HEK293 (cell line): ENCODE data around the gene LGI4.

Experiments used
- GLIS1 ChIP-seq: fragments of 450-650 bp; formaldehyde crosslinking; IDR thresholded peaks from 2 replicates; pipeline ENCODE4 v1.5.1; 2016; ENCODE audit warnings: missing biosample characterization, missing genetic modification characterization
- MZF1 ChIP-seq: fragments of 450-650 bp; formaldehyde crosslinking; IDR thresholded peaks from 2 replicates; pipeline ENCODE4 v1.5.1; 2017; ENCODE audit warnings: missing biosample characterization, missing genetic modification characterization, borderline replicate concordance
- SALL2 ChIP-seq: fragments of 450-650 bp; formaldehyde crosslinking; IDR thresholded peaks from 2 replicates; pipeline ENCODE4 v1.5.0; 2017; ENCODE audit warnings: missing biosample characterization, mild to moderate bottlenecking, missing genetic modification characterization, borderline replicate concordance
- SP3 ChIP-seq: fragments of 450-650 bp; formaldehyde crosslinking; IDR thresholded peaks from 2 replicates; pipeline ENCODE4 v1.5.1; 2016; ENCODE audit warnings: missing biosample characterization, missing genetic modification characterization
- ZBTB20 ChIP-seq: fragments of 450-650 bp; formaldehyde crosslinking; IDR thresholded peaks from 2 replicates; pipeline ENCODE4 v1.5.1; 2016; ENCODE audit warnings: missing biosample characterization, missing genetic modification characterization
- ZBTB48 ChIP-seq: fragments of 450-650 bp; formaldehyde crosslinking; IDR thresholded peaks from 2 replicates; pipeline ENCODE4 v1.5.1; 2016; ENCODE audit warnings: missing biosample characterization, missing genetic modification characterization
- ZBTB8A ChIP-seq: fragments of 450-650 bp; formaldehyde crosslinking; IDR thresholded peaks from 2 replicates; pipeline ENCODE4 v1.5.1; 2016; ENCODE audit warnings: missing biosample characterization, missing genetic modification characterization
- ZFP37 ChIP-seq: fragments of 450-650 bp; formaldehyde crosslinking; IDR thresholded peaks from 2 replicates; pipeline ENCODE4 v1.5.1; 2016; ENCODE audit warnings: missing biosample characterization, missing genetic modification characterization
- ZNF114 ChIP-seq: fragments of 450-650 bp; formaldehyde crosslinking; IDR thresholded peaks from 2 replicates; pipeline ENCODE4 v1.5.0; 2017; ENCODE audit warnings: missing biosample characterization, missing genetic modification characterization
- ZNF121 ChIP-seq: fragments of 450-650 bp; formaldehyde crosslinking; IDR thresholded peaks from 2 replicates; pipeline ENCODE4 v1.5.1; 2016; ENCODE audit warnings: missing biosample characterization, missing genetic modification characterization
- ZNF133 ChIP-seq: fragments of 450-650 bp; formaldehyde crosslinking; IDR thresholded peaks from 2 replicates; pipeline ENCODE4 v1.5.1; 2016; ENCODE audit warnings: missing biosample characterization, missing genetic modification characterization
- ZNF2 ChIP-seq: fragments of 450-650 bp; formaldehyde crosslinking; IDR thresholded peaks from 2 replicates; pipeline ENCODE4 v1.5.1; 2016; ENCODE audit warnings: missing biosample characterization, missing genetic modification characterization
- ZNF280C ChIP-seq: fragments of 450-650 bp; formaldehyde crosslinking; IDR thresholded peaks from 2 replicates; pipeline ENCODE4 v1.5.1; 2016; ENCODE audit warnings: missing biosample characterization, missing genetic modification characterization
- ZNF280D ChIP-seq: fragments of 450-650 bp; formaldehyde crosslinking; IDR thresholded peaks from 2 replicates; pipeline ENCODE4 v1.5.1; 2016; ENCODE audit warnings: missing biosample characterization, missing genetic modification characterization
- ZNF341 ChIP-seq: fragments of 450-650 bp; formaldehyde crosslinking; IDR thresholded peaks from 2 replicates; pipeline ENCODE4; 2016; ENCODE audit warnings: low read depth, missing biosample characterization, missing genetic modification characterization
- ZNF350 ChIP-seq: fragments of 450-650 bp; formaldehyde crosslinking; IDR thresholded peaks from 2 replicates; pipeline ENCODE4 v1.5.0; 2017; ENCODE audit warnings: missing biosample characterization, mild to moderate bottlenecking, missing genetic modification characterization
- ZNF48 ChIP-seq: fragments of 450-650 bp; formaldehyde crosslinking; IDR thresholded peaks from 2 replicates; pipeline ENCODE4 v1.5.1; 2016; ENCODE audit warnings: missing biosample characterization, missing genetic modification characterization
- ZNF548 ChIP-seq: fragments of 450-650 bp; formaldehyde crosslinking; IDR thresholded peaks from 2 replicates; pipeline ENCODE4 v1.5.1; 2016; ENCODE audit warnings: missing biosample characterization, missing genetic modification characterization
- ZNF561 ChIP-seq: fragments of 450-650 bp; IDR thresholded peaks from 2 replicates; pipeline ENCODE4 v1.5.1; 2018; ENCODE audit warnings: missing biosample characterization, missing genetic modification characterization, borderline replicate concordance
- ZNF610 ChIP-seq: fragments of 450-650 bp; formaldehyde crosslinking; IDR thresholded peaks from 2 replicates; pipeline ENCODE4 v1.5.1; 2016; ENCODE audit warnings: missing biosample characterization, missing genetic modification characterization, borderline replicate concordance
- ZNF629 ChIP-seq: fragments of 450-650 bp; formaldehyde crosslinking; IDR thresholded peaks from 2 replicates; pipeline ENCODE4 v1.5.1; 2017; ENCODE audit warnings: missing biosample characterization, missing genetic modification characterization
- ZNF660 ChIP-seq: fragments of 450-650 bp; IDR thresholded peaks from 2 replicates; pipeline ENCODE4 v1.5.1; 2018; ENCODE audit warnings: missing biosample characterization, mild to moderate bottlenecking, missing genetic modification characterization
- ZNF704 ChIP-seq: fragments of 450-650 bp; formaldehyde crosslinking; IDR thresholded peaks from 2 replicates; pipeline ENCODE4 v1.5.1; 2016; ENCODE audit warnings: missing biosample characterization, missing genetic modification characterization
- ZSCAN23 ChIP-seq: fragments of 450-650 bp; formaldehyde crosslinking; IDR thresholded peaks from 2 replicates; pipeline ENCODE4 v1.5.1; 2016; ENCODE audit warnings: missing biosample characterization, missing genetic modification characterization
- ZSCAN30 ChIP-seq: fragments of 450-650 bp; IDR thresholded peaks from 2 replicates; pipeline ENCODE4 v1.5.1; 2018; ENCODE audit warnings: missing biosample characterization, mild to moderate bottlenecking, missing genetic modification characterization, moderate library complexity
- ZXDB ChIP-seq: fragments of 450-650 bp; formaldehyde crosslinking; IDR thresholded peaks from 2 replicates; pipeline ENCODE4 v1.5.1; 2016; ENCODE audit warnings: missing biosample characterization, missing genetic modification characterization
- TF ChIP-seq, protein P1 (sequence below): fragments of 450-650 bp; formaldehyde crosslinking; IDR thresholded peaks from 2 replicates; pipeline ENCODE4 v1.5.1; 2016; ENCODE audit warnings: missing biosample characterization, missing genetic modification characterization
- TF ChIP-seq, protein P2 (sequence below): fragments of 450-650 bp; formaldehyde crosslinking; IDR thresholded peaks from 2 replicates; pipeline ENCODE4; 2016; ENCODE audit warnings: missing biosample characterization, missing genetic modification characterization
- TF ChIP-seq, protein P3 (sequence below): fragments of 450-650 bp; formaldehyde crosslinking; optimal IDR thresholded peaks from 2 replicates; pipeline ENCODE3; 2016; ENCODE audit warnings: missing biosample characterization, mild to moderate bottlenecking, missing genetic modification characterization

Gene LGI4

GRCh38 chr19:35114353-35115176, 20.3 kb downstream of the LGI4 start (continued):
- TF ChIP-seq, protein P1, sequence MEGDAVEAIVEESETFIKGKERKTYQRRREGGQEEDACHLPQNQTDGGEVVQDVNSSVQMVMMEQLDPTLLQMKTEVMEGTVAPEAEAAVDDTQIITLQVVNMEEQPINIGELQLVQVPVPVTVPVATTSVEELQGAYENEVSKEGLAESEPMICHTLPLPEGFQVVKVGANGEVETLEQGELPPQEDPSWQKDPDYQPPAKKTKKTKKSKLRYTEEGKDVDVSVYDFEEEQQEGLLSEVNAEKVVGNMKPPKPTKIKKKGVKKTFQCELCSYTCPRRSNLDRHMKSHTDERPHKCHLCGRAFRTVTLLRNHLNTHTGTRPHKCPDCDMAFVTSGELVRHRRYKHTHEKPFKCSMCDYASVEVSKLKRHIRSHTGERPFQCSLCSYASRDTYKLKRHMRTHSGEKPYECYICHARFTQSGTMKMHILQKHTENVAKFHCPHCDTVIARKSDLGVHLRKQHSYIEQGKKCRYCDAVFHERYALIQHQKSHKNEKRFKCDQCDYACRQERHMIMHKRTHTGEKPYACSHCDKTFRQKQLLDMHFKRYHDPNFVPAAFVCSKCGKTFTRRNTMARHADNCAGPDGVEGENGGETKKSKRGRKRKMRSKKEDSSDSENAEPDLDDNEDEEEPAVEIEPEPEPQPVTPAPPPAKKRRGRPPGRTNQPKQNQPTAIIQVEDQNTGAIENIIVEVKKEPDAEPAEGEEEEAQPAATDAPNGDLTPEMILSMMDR (tag by site-specific recombination), result peak; percentile 98
- TF ChIP-seq, protein P2, sequence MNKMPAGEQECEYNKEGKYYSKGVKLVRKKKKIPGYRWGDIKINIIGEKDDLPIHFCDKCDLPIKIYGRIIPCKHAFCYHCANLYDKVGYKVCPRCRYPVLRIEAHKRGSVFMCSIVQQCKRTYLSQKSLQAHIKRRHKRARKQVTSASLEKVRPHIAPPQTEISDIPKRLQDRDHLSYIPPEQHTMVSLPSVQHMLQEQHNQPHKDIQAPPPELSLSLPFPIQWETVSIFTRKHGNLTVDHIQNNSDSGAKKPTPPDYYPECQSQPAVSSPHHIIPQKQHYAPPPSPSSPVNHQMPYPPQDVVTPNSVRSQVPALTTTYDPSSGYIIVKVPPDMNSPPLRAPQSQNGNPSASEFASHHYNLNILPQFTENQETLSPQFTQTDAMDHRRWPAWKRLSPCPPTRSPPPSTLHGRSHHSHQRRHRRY, result 0 out of 2 replicates have a peak, but pooled peaks have one; percentile 34
- no peak for TF ChIP-seq ZNF280C
- TF ChIP-seq ZNF280D (tag by site-specific recombination), result no peak
- TF ChIP-seq, protein P3, sequence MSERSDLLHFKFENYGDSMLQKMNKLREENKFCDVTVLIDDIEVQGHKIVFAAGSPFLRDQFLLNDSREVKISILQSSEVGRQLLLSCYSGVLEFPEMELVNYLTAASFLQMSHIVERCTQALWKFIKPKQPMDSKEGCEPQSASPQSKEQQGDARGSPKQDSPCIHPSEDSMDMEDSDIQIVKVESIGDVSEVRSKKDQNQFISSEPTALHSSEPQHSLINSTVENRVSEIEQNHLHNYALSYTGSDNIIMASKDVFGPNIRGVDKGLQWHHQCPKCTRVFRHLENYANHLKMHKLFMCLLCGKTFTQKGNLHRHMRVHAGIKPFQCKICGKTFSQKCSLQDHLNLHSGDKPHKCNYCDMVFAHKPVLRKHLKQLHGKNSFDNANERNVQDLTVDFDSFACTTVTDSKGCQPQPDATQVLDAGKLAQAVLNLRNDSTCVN, result peak; percentile 32
- no peak for TF ChIP-seq ZNF48 (tag by site-specific recombination)
- TF ChIP-seq ZFP37 (tag by site-specific recombination), result 0 out of 2 replicates have a peak, but pooled peaks have one; percentile 48
- TF ChIP-seq ZNF121 (tag by site-specific recombination), result no peak
- TF ChIP-seq ZNF341 (tag by site-specific recombination), result peak; percentile 64
- no peak for TF ChIP-seq ZNF548 (tag by site-specific recombination)
- TF ChIP-seq SALL2 (tag by site-specific recombination), result no peak
- TF ChIP-seq SP3, result peak; percentile 84
- TF ChIP-seq ZNF2 (tag by site-specific recombination), result peak; percentile 77; the same call in 1 of the 2 replicates
- no peak for TF ChIP-seq ZNF133 (tag by site-specific recombination)
- peak; percentile 63; the same call in 1 of the 2 replicates for TF ChIP-seq ZNF660 (tag by site-specific recombination)
- no peak for TF ChIP-seq MZF1
- TF ChIP-seq ZSCAN30 (tag by site-specific recombination), result no peak; the same call in 1 of the 2 replicates
- TF ChIP-seq GLIS1 (tag by site-specific recombination), result peak; percentile 57
- no peak for TF ChIP-seq ZSCAN23 (tag by site-specific recombination)
- TF ChIP-seq ZNF561 (tag by site-specific recombination), result no peak; the same call in 1 of the 2 replicates
- TF ChIP-seq ZNF350 (tag by site-specific recombination), result no peak
- TF ChIP-seq ZNF704 (tag by site-specific recombination), result no peak
- peak; percentile 41; the same call in 1 of the 2 replicates for TF ChIP-seq ZBTB8A (tag by site-specific recombination)
- TF ChIP-seq ZNF629, result peak; percentile 51
- no peak for TF ChIP-seq ZNF610
- TF ChIP-seq ZXDB (tag by site-specific recombination), result peak; percentile 53; the same call in 1 of the 2 replicates
- no peak for TF ChIP-seq ZNF114
- TF ChIP-seq ZBTB20 (tag by site-specific recombination), result peak; percentile 22; the same call in 1 of the 2 replicates
- TF ChIP-seq ZBTB48 (tag by site-specific recombination), result peak; percentile 98
